H1 (cell line): ENCODE measurements around the gene POLD1. TPM values are rescaled to one million over a fixed set of nuclear protein-coding genes. Genes with fewer than 3 reads are reported as not detected.

ENCODE experiments used
- CTCF ChIA-PET: fragments of 300-600 bp; sonication (Branson Sonifier 250); formaldehyde crosslinking; loops from one replicate; lab custom pipeline; 2021; ENCODE audit not compliant: partially characterized antibody; lab: Charles Lee
- POLR2A ChIA-PET: fragments of 300-600 bp; sonication (Branson Sonifier 250); formaldehyde crosslinking; loops from one replicate; lab custom pipeline; 2021; ENCODE audit warnings: inconsistent platforms; ENCODE audit not compliant: partially characterized antibody; lab: Charles Lee
- DNase-seq, 2 experiments: peaks; one replicate each; pipeline versions ENCODE4 v3.0.0 to v3.0.0-alpha.2; 2010 to 2022; ENCODE audit warnings: low spot score in 2 of 2, low read depth in 1 of 2, mixed read lengths in 1 of 2
- FAIRE-seq: peaks from 2 replicates; lab custom pipeline; 2011; peaks lifted over from hg19 to GRCh38; lab: Jason Lieb, UNC
- H2AFZ ChIP-seq: 2 replicates; pipeline ENCODE4 v1.8.1; 2012; ENCODE audit warnings: low read length, inconsistent platforms
- H2AK5ac ChIP-seq: 2 replicates; pipeline ENCODE4 v1.6.1; 2013; ENCODE audit warnings: low read depth, low read length
- H2BK120ac ChIP-seq: replicated peaks from 2 replicates; pipeline ENCODE3; 2013; ENCODE audit warnings: low read depth, low read length, inconsistent platforms
- H2BK12ac ChIP-seq: 2 replicates; pipeline ENCODE4 v1.6.1; 2013; ENCODE audit warnings: low read depth, low read length
- H2BK15ac ChIP-seq: 2 replicates; pipeline ENCODE4 v1.6.1; 2013; ENCODE audit warnings: low read length
- H2BK20ac ChIP-seq: 2 replicates; pipeline ENCODE4 v1.6.1; 2013; ENCODE audit warnings: low read length
- H2BK5ac ChIP-seq: 2 replicates; pipeline ENCODE4 v1.6.1; 2013; ENCODE audit warnings: low read depth, low read length
- H3K14ac ChIP-seq: 2 replicates; pipeline ENCODE4 v1.6.1; 2013; ENCODE audit warnings: inconsistent platforms; ENCODE audit not compliant: insufficient read length
- H3K18ac ChIP-seq: 2 replicates; pipeline ENCODE4 v1.6.1; 2013; ENCODE audit warnings: low read length; ENCODE audit errors: extremely low read depth
- H3K23ac ChIP-seq: 2 replicates; pipeline ENCODE4 v1.6.1; 2013; ENCODE audit warnings: inconsistent platforms; ENCODE audit not compliant: insufficient read length
- H3K23me2 ChIP-seq: 2 replicates; pipeline ENCODE4 v1.6.1; 2013; ENCODE audit warnings: low read depth, low read length
- H3K27ac ChIP-seq: 2 replicates; pipeline ENCODE4 v1.6.1; 2011; ENCODE audit warnings: low read depth, low read length, inconsistent platforms
- H3K27me3 ChIP-seq, 4 experiments: replicated peaks in 1 of 4; 1 replicate in 1 of 4; 2 replicates in 3 of 4; pipeline versions ENCODE4 v1.6.1 to v1.8.1; 2011 to 2013; ENCODE audit warnings: low read length in 3 of 4, mild to moderate bottlenecking in 3 of 4, inconsistent platforms in 2 of 4, mixed read lengths in 2 of 4, moderate library complexity in 1 of 4; ENCODE audit not compliant: control insufficient read depth in 3 of 4, insufficient read depth in 3 of 4; ENCODE audit errors: extremely low read depth in 1 of 4
- H3K36me3 ChIP-seq, 4 experiments: 2 replicates each; pipeline versions ENCODE4 v1.6.1 to v1.8.1; 2011 to 2013; ENCODE audit warnings: mild to moderate bottlenecking in 4 of 4, low read length in 3 of 4, moderate library complexity in 2 of 4, control low read depth in 1 of 4, inconsistent platforms in 1 of 4; ENCODE audit not compliant: insufficient read depth in 4 of 4, control insufficient read depth in 2 of 4
- H3K4ac ChIP-seq: replicated peaks from 2 replicates; pipeline ENCODE3; 2013; ENCODE audit warnings: low read length, low read depth, mixed read lengths, inconsistent platforms; ENCODE audit not compliant: insufficient read length
- H3K4me1 ChIP-seq, 4 experiments: replicated peaks in 1 of 4; 1 replicate in 1 of 4; 2 replicates in 3 of 4; pipeline versions ENCODE4 v1.6.1 to v1.8.1; 2011 to 2013; ENCODE audit warnings: low read length in 3 of 4, inconsistent platforms in 2 of 4, mixed read lengths in 1 of 4; ENCODE audit not compliant: insufficient read depth in 4 of 4, control insufficient read depth in 3 of 4
- H3K4me2 ChIP-seq, 2 experiments: 2 replicates each; pipeline versions ENCODE4 v1.6.1 to v1.8.1; 2011 to 2013; ENCODE audit warnings: low read depth in 2 of 2, low read length in 2 of 2, control low read depth in 1 of 2, inconsistent platforms in 1 of 2, mild to moderate bottlenecking in 1 of 2; ENCODE audit not compliant: insufficient read depth in 1 of 2
- H3K4me3 ChIP-seq, 4 experiments: fragments of 200-600, 300-600 bp in 1 of 4; sonication (generic), shearing (Covaris generic), sonication (Bioruptor Twin) in 1 of 4; 2 replicates each; pipeline versions ENCODE4 v1.5.1 to v1.8.1; 2011 to 2016; ENCODE audit warnings: low read length in 4 of 4, low read depth in 3 of 4, control low read depth in 2 of 4, inconsistent platforms in 2 of 4, mild to moderate bottlenecking in 2 of 4, mixed read lengths in 1 of 4, moderate library complexity in 1 of 4; ENCODE audit not compliant: insufficient read depth in 2 of 4; ENCODE audit errors: extremely low read depth in 1 of 4
- H3K56ac ChIP-seq: replicated peaks from 2 replicates; pipeline ENCODE3; 2013; ENCODE audit warnings: low read depth, mild to moderate bottlenecking, mixed read lengths, low read length, inconsistent platforms; ENCODE audit not compliant: insufficient read length
- H3K79me1 ChIP-seq: 2 replicates; pipeline ENCODE4 v1.6.1; 2013; ENCODE audit warnings: low read depth, low read length, control low read depth
- H3K79me2 ChIP-seq, 2 experiments: 2 replicates each; pipeline versions ENCODE4 v1.6.1 to v1.8.1; 2012 to 2013; ENCODE audit warnings: low read length in 2 of 2, mild to moderate bottlenecking in 2 of 2, inconsistent platforms in 1 of 2; ENCODE audit not compliant: insufficient read depth in 2 of 2, control insufficient read depth in 1 of 2
- H3K9ac ChIP-seq, 4 experiments: replicated peaks in 1 of 4; 1 replicate in 1 of 4; 2 replicates in 3 of 4; pipeline versions ENCODE4 v1.6.1 to v1.8.1; 2011 to 2013; ENCODE audit warnings: low read depth in 3 of 4, low read length in 3 of 4, control low read depth in 2 of 4, mild to moderate bottlenecking in 2 of 4, moderate library complexity in 2 of 4, inconsistent platforms in 1 of 4; ENCODE audit errors: extremely low read depth in 1 of 4
- H3K9me3 ChIP-seq, 2 experiments: 2 replicates each; pipeline versions ENCODE4 v1.6.1 to v1.8.1; 2012 to 2013; ENCODE audit warnings: mild to moderate bottlenecking in 2 of 2, moderate library complexity in 2 of 2, control low read depth in 1 of 2, inconsistent platforms in 1 of 2, low read depth in 1 of 2, low read length in 1 of 2, mixed read lengths in 1 of 2; ENCODE audit not compliant: insufficient read depth in 2 of 2
- H4K20me1 ChIP-seq, 2 experiments: replicated peaks in 1 of 2; 2 replicates each; pipeline versions ENCODE3 to v1.8.1; 2011 to 2013; ENCODE audit warnings: inconsistent platforms in 2 of 2, low read length in 2 of 2, mild to moderate bottlenecking in 1 of 2; ENCODE audit not compliant: insufficient read depth in 2 of 2, control insufficient read depth in 1 of 2
- H4K5ac ChIP-seq: 2 replicates; pipeline ENCODE4 v1.6.1; 2013; ENCODE audit warnings: low read length, low read depth, mixed read lengths, inconsistent platforms; ENCODE audit not compliant: insufficient read length
- H4K8ac ChIP-seq: 2 replicates; pipeline ENCODE4 v1.8.0; 2013; ENCODE audit warnings: mild to moderate bottlenecking, moderate library complexity, low read length, inconsistent platforms; ENCODE audit not compliant: insufficient read depth; ENCODE audit errors: extremely low read depth
- H4K91ac ChIP-seq: replicated peaks from 2 replicates; pipeline ENCODE3; 2013; ENCODE audit warnings: low read length, mixed read lengths, inconsistent platforms; ENCODE audit not compliant: insufficient read length
- EP300 ChIP-seq, 2 experiments: IDR thresholded peaks; 1 replicate in 1 of 2; 2 replicates in 1 of 2; pipeline ENCODE4 v1.6.1; 2011 to 2012; ENCODE audit warnings: low read depth in 2 of 2, low read length in 2 of 2, mild to moderate bottlenecking in 2 of 2, borderline replicate concordance in 1 of 2, inconsistent platforms in 1 of 2, moderate library complexity in 1 of 2
- EZH2 ChIP-seq: fragments of 200-600 bp; sonication (generic); IDR thresholded peaks from 2 replicates; pipeline ENCODE4 v1.7.1; 2012; ENCODE audit warnings: low read depth, mild to moderate bottlenecking, moderate library complexity, low read length, inconsistent platforms; ENCODE audit not compliant: severe bottlenecking
- KDM4A ChIP-seq: IDR thresholded peaks from one replicate; pipeline ENCODE4 v1.7.1; 2012; ENCODE audit warnings: low read depth, mild to moderate bottlenecking, moderate library complexity, low read length, inconsistent platforms; ENCODE audit not compliant: severe bottlenecking
- KDM5A ChIP-seq: fragments of 200-600 bp; IDR thresholded peaks from 2 replicates; pipeline ENCODE4 v1.7.1; 2012; ENCODE audit warnings: mild to moderate bottlenecking, low read length, inconsistent platforms, mixed read lengths
- POLR2AphosphoS5 ChIP-seq: IDR thresholded peaks from 2 replicates; pipeline ENCODE4 v1.6.1; 2011; ENCODE audit warnings: low read depth, low read length
- RAD21 ChIP-seq, 2 experiments: IDR thresholded peaks in 1 of 2; conservative IDR thresholded peaks in 1 of 2; 2 replicates each; pipeline ENCODE4 v1.6.1; 2011; ENCODE audit warnings: low read depth in 2 of 2, low read length in 2 of 2, improper control_type of control experiment in 1 of 2, inconsistent platforms in 1 of 2, mild to moderate bottlenecking in 1 of 2, moderate library complexity in 1 of 2
- RNF2 ChIP-seq: fragments of 200-900, 300-1000 bp; sonication (generic); IDR thresholded peaks from 2 replicates; pipeline ENCODE4 v1.7.1; 2016; ENCODE audit warnings: borderline replicate concordance, low read depth, mild to moderate bottlenecking, antibody characterized with exemption, low read length; ENCODE audit not compliant: poor library complexity, severe bottlenecking; ENCODE audit errors: missing control alignments
- SP1 ChIP-seq: IDR thresholded peaks from 2 replicates; pipeline ENCODE4 v1.6.1; 2011; ENCODE audit warnings: low read depth, low read length
- TBP ChIP-seq: IDR thresholded peaks from 2 replicates; pipeline ENCODE4 v1.6.1; 2011; ENCODE audit warnings: low read depth, low read length, improper control_type of control experiment
- polyA plus RNA-seq, 7 experiments: library from polyadenylated mRNA; depleted of rRNA in 3 of 7; stranded (reverse) in 5 of 7; unstranded in 2 of 7; fragments of >200 nt in 5 of 7; fragments of 200-250 nt in 2 of 7; gene quantifications; 1 replicate in 5 of 7; 2 replicates in 1 of 7; 4 replicates in 1 of 7; pipeline versions ENCODE4 v1.2.1 to v1.2.3, GENCODE V29; 2011 to 2013; ENCODE audit warnings: missing spikeins in 2 of 7, mixed read lengths in 2 of 7
- total RNA-seq: library from RNA; stranded (reverse); fragmentation: NEBNext Ultra II Directional; extraction: Animal tissue kit (Norgen Biotek cat#: 25700); gene quantifications from 2 replicates; pipeline ENCODE4 v1.2.1, GENCODE V29; 2021
- TF ChIP-seq, protein P1 (sequence below): IDR thresholded peaks from 2 replicates; pipeline ENCODE4 v1.6.1; 2012; ENCODE audit warnings: low read length, inconsistent platforms

The POLD1 gene
- total and polyA plus RNA-seq, 2 of the 8 experiments (the other 6 are each of a cell fraction or from before 2014, with no cell fraction given), result 141 to 142 TPM

GRCh38 chr19:50340331-50340730 lies 43.8 kb upstream of the POLD1 start:
- ChIA-PET POLR2A (no interaction called here), CTCF (interaction anchor here (1.1 to 1.7 kb wide), 4 partner anchors 9 to 125 kb away, joined by 3 to 6 read pairs (median 4); no protein-coding TSS in a partner anchor)
- no peak overlapping the region for H2BK12ac ChIP-seq
- no peak overlapping the region for H3K4me2 ChIP-seq
- H3K79me2 ChIP-seq, result no peaks in the 10 kb centered on the region
- 0 out of 8 replicates have a peak, but pooled peaks cover 0 to 4% (median 2%) of the 10 kb centered on the region in 4 experiments for H3K36me3 ChIP-seq
- H2AFZ ChIP-seq, result no peak overlapping the region
- H2AK5ac ChIP-seq, result no peak overlapping the region
- H3K4me3 ChIP-seq, result no peak overlapping the region
- no peak overlapping the region for H4K8ac ChIP-seq
- H3K9me3 ChIP-seq, result no peaks in the 10 kb centered on the region
- H3K27ac ChIP-seq, result no peak overlapping the region
- H3K79me1 ChIP-seq, result no peaks in the 10 kb centered on the region
- FAIRE-seq (no peak), DNase-seq (no peak)
- no peak overlapping the region for H4K5ac ChIP-seq
- H3K4me1 ChIP-seq, result 0 out of 7 replicates have a peak, but pooled peaks cover 0 to 2% (median 0%) of the 10 kb centered on the region in 4 experiments
- no peak overlapping the region for H3K9ac ChIP-seq
- H2BK5ac ChIP-seq, result no peak overlapping the region
- no peak overlapping the region for H2BK120ac ChIP-seq
- H2BK20ac ChIP-seq, result no peak overlapping the region
- no peak overlapping the region for H3K56ac ChIP-seq
- no peak overlapping the region for H3K14ac ChIP-seq
- H3K23ac ChIP-seq, result no peak overlapping the region
- H3K4ac ChIP-seq, result no peak overlapping the region
- no peaks in the 10 kb centered on the region for H4K20me1 ChIP-seq
- H3K18ac ChIP-seq, result no peak overlapping the region
- H3K23me2 ChIP-seq, result no peaks in the 10 kb centered on the region
- no peak overlapping the region for H4K91ac ChIP-seq
- no peaks in the 10 kb centered on the region for H3K27me3 ChIP-seq
- no peak overlapping the region for H2BK15ac ChIP-seq
- TF ChIP-seq KDM5A, result no peak
- no peak for TF ChIP-seq SP1
- TF ChIP-seq, protein P1, sequence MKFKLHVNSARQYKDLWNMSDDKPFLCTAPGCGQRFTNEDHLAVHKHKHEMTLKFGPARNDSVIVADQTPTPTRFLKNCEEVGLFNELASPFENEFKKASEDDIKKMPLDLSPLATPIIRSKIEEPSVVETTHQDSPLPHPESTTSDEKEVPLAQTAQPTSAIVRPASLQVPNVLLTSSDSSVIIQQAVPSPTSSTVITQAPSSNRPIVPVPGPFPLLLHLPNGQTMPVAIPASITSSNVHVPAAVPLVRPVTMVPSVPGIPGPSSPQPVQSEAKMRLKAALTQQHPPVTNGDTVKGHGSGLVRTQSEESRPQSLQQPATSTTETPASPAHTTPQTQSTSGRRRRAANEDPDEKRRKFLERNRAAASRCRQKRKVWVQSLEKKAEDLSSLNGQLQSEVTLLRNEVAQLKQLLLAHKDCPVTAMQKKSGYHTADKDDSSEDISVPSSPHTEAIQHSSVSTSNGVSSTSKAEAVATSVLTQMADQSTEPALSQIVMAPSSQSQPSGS, result no peak
- TF ChIP-seq TBP, result no peak
- TF ChIP-seq EP300 (IDR thresholded peaks at IDR 0.05; ENCODE audit: borderline replicate concordance in 1 of 2, low read depth in 2 of 2, low read length in 2 of 2), result no peak
- no peak for TF ChIP-seq RAD21 (IDR thresholded peaks at IDR 0.05 in 1 of 2, conservative IDR thresholded peaks at IDR 0.05 in 1 of 2; ENCODE audit: low read depth in 2 of 2, low read length in 2 of 2)
- TF ChIP-seq EZH2, result no peak
- no peak for TF ChIP-seq POLR2AphosphoS5
- TF ChIP-seq KDM4A, result no peak
- no peak for TF ChIP-seq RNF2
